Keratinocyte (primary cell): ENCODE data around the gene ZNF165.

Experiments
- EZH2 ChIP-seq: IDR thresholded peaks from one replicate; pipeline ENCODE4 v1.6.1; 2012; ENCODE audit warnings: inconsistent platforms, mild to moderate bottlenecking, low read length, moderate library complexity
- TF ChIP-seq, protein P1 (sequence below), 3 experiments: IDR thresholded peaks in 1 of 3; conservative IDR thresholded peaks in 1 of 3; optimal IDR thresholded peaks in 1 of 3; 2 replicates in 2 of 3; 3 replicates in 1 of 3; pipeline versions ENCODE3 to v1.5.1; 2011; ENCODE audit warnings: low read length in 3 of 3, mild to moderate bottlenecking in 3 of 3, moderate library complexity in 2 of 3, control low read depth in 1 of 3, inconsistent platforms in 1 of 3; ENCODE audit not compliant: insufficient read depth in 2 of 3; ENCODE audit errors: extremely low read depth in 1 of 3

DNA sequence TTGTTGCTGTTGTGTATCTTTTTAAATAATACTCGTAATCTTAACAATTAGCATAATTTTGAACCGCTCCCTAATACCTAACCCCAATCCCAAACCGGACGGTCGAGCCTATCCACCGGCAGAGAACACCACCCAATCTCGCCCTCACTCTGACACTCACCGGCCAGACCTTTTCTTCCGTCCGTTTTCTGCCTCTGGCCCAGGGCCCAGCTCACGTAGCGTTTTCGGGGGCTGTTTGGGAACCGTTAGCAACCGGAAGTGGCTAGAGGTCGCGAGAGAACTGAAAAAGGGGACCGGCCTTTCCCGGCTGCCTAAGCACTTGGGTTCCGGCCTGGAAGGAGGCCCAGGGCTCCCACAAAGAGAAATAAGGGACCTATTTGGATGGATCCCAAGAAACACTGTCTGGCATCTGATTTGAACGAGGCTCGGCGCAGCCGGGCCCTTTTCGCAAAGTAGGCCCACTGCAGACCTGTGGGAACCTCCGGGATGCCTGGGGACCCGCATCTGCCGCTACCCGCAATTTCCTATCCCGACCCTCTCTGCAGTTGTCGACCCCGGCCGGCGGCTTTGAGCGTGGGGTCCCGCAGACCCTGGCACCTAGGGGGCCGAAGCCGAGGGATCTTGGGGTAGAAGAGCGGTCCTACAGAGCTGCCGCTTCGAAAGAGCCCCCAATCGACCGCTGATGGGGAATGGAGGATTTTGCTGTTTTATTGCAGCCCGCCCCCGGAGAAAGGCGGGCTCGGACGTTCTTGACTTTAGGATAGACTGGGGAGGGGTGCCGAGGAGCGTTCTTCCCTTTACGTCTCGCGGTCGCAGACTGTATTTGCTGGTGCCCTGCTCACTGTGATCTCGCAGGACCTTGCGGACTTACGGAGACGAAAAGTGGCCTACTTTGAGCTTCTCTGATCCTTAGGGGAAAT lies 56.5 kb downstream of the ZNF165 start:
- TF ChIP-seq, protein P1, sequence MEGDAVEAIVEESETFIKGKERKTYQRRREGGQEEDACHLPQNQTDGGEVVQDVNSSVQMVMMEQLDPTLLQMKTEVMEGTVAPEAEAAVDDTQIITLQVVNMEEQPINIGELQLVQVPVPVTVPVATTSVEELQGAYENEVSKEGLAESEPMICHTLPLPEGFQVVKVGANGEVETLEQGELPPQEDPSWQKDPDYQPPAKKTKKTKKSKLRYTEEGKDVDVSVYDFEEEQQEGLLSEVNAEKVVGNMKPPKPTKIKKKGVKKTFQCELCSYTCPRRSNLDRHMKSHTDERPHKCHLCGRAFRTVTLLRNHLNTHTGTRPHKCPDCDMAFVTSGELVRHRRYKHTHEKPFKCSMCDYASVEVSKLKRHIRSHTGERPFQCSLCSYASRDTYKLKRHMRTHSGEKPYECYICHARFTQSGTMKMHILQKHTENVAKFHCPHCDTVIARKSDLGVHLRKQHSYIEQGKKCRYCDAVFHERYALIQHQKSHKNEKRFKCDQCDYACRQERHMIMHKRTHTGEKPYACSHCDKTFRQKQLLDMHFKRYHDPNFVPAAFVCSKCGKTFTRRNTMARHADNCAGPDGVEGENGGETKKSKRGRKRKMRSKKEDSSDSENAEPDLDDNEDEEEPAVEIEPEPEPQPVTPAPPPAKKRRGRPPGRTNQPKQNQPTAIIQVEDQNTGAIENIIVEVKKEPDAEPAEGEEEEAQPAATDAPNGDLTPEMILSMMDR (optimal IDR thresholded peaks at IDR 0.05 in 1 of 3, IDR thresholded peaks at IDR 0.05 in 1 of 3, conservative IDR thresholded peaks at IDR 0.05 in 1 of 3; ENCODE audit: extremely low read depth in 1 of 3, insufficient read depth in 2 of 3, low read length in 3 of 3), result no peak
- no peak for TF ChIP-seq EZH2
